HG03139 (cell line): ENCODE data around the gene KIAA1958.

Experiments
- ATAC-seq: cut with Tn5 transposase; IDR thresholded peaks from one replicate; pipeline ENCODE4 v1.9.1; 2021; ENCODE audit not compliant: unreplicated experiment

The KIAA1958 gene

GRCh38 chr9:112553256-112553826, 66.7 kb downstream of the KIAA1958 start:
- ATAC-seq, result no peak

- ATAC-seq, result no peak
These were observed 67.9 kb downstream of the KIAA1958 start for GRCh38 chr9:112554516-112554915.

GRCh38 chr9:112555101-112555643, 68.5 kb downstream of the KIAA1958 start:
- ATAC-seq, result no peak

GRCh38 chr9:112555844-112556482, 69.3 kb downstream of the KIAA1958 start:
- no peak for ATAC-seq

- no peak for ATAC-seq
These were observed 70.1 kb downstream of the KIAA1958 start for GRCh38 chr9:112556497-112557442.

GRCh38 chr9:112558476-112558875, 71.8 kb downstream of the KIAA1958 start:
- no peak for ATAC-seq

GRCh38 chr9:112558978-112559377, 72.4 kb downstream of the KIAA1958 start:
- no peak for ATAC-seq

GRCh38 chr9:112559629-112560413, 73.2 kb downstream of the KIAA1958 start:
- ATAC-seq, result no peak

- no peak for ATAC-seq
These were observed 75.8 kb downstream of the KIAA1958 start for GRCh38 chr9:112562235-112562958.

- ATAC-seq, result no peak
These were observed 82.6 kb downstream of the KIAA1958 start for GRCh38 chr9:112569186-112569585.

GRCh38 chr9:112570671-112571167, 84.1 kb downstream of the KIAA1958 start:
- no peak for ATAC-seq

GRCh38 chr9:112571624-112572355, 85.2 kb downstream of the KIAA1958 start:
- no peak for ATAC-seq

- ATAC-seq, result no peak
These were observed 85.8 kb downstream of the KIAA1958 start for GRCh38 chr9:112572416-112572815.

- ATAC-seq, result no peak
These were observed 87.4 kb downstream of the KIAA1958 start for GRCh38 chr9:112574008-112574407.

GRCh38 chr9:112575107-112575506, 88.5 kb downstream of the KIAA1958 start:
- ATAC-seq, result no peak

- ATAC-seq, result no peak
These were observed 95.0 kb downstream of the KIAA1958 start for GRCh38 chr9:112581469-112582176.

GRCh38 chr9:112582371-112583262, 96.0 kb downstream of the KIAA1958 start:
- no peak for ATAC-seq
